GM12874 (cell line): Measurements from ENCODE around the gene SCN4B.

Source experiments
- CTCF ChIP-seq: IDR thresholded peaks from 2 replicates; pipeline ENCODE4 v1.5.1; 2011; ENCODE audit warnings: low read depth, mild to moderate bottlenecking, control low read depth, low read length, moderate library complexity; ENCODE audit not compliant: insufficient read depth

SCN4B gene

GRCh38 chr11:118194835-118195627 lies 42.4 kb upstream of the SCN4B start:
- TF ChIP-seq CTCF, result no peak

GRCh38 chr11:118193910-118194566 lies 41.4 kb upstream of the SCN4B start:
- no peak for TF ChIP-seq CTCF

GRCh38 chr11:118186346-118187107 lies 33.9 kb upstream of the SCN4B start:
- no peak for TF ChIP-seq CTCF

- no peak for TF ChIP-seq CTCF
These were observed 32.4 kb upstream of the SCN4B start for GRCh38 chr11:118184784-118185579.

GRCh38 chr11:118180300-118180703 lies 27.7 kb upstream of the SCN4B start:
- no peak for TF ChIP-seq CTCF

GRCh38 chr11:118176778-118177134 lies 24.1 kb upstream of the SCN4B start:
- no peak for TF ChIP-seq CTCF
